ENCODE results near the gene MYO5A. TPM values are rescaled to one million over a fixed set of nuclear protein-coding genes. Genes with fewer than 3 reads are reported as not detected.

MYO5A gene
- total RNA-seq, 1 experiment from 2014 or later: 17.6 TPM

DNA sequence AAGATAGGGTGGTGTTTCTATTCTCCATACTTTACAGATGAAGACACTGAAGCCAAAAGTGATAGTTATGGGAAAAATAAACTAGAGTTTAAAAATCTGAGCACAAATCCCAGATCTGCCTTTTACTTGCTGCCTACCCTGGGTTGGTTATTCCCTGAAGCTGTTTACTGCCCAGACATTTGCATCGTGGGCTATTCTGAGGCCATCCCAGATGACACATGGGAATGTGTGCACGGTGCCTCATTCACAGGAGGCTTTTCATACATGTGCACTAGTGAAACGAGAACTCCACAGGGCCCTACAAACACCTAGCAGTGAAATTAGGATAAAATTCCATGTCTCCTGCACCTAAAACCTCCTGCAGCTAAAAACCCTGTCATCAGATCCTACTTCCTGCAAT is 250.5 kb downstream of the MYO5A start:
- no peaks in the 10 kb centered on the region for H3K9me3 ChIP-seq (ENCODE audit: control insufficient read depth in 1 of 2, insufficient read depth in 1 of 2, low read depth in 1 of 2, low read length in 2 of 2)
- peaks cover 35 to 43% of the 10 kb centered on the region in 2 experiments; a peak in 3 of 4 replicates for H3K36me3 ChIP-seq (ENCODE audit: control insufficient read depth in 1 of 2, insufficient read depth in 2 of 2, low read length in 2 of 2)
- H3K9ac ChIP-seq (ENCODE audit: low read length): no peak overlapping the region
- no peaks in the 10 kb centered on the region for H3K4me1 ChIP-seq (ENCODE audit: control insufficient read depth in 1 of 2, insufficient read depth in 2 of 2, low read length in 2 of 2)
- DNase-seq (ENCODE audit: low read depth, low spot score) (no peak), ATAC-seq (no peak)
- no TSS peak for BruUV-seq (replicated peaks)
- TF ChIP-seq, protein P1, sequence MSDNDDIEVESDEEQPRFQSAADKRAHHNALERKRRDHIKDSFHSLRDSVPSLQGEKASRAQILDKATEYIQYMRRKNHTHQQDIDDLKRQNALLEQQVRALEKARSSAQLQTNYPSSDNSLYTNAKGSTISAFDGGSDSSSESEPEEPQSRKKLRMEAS (IDR thresholded peaks at IDR 0.05): no peak
- TF ChIP-seq ELF1 (IDR thresholded peaks at IDR 0.05; ENCODE audit: borderline replicate concordance, low read depth): no peak
- TF ChIP-seq, protein P2, sequence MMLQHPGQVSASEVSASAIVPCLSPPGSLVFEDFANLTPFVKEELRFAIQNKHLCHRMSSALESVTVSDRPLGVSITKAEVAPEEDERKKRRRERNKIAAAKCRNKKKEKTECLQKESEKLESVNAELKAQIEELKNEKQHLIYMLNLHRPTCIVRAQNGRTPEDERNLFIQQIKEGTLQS (IDR thresholded peaks at IDR 0.05): no peak
- H3K27ac ChIP-seq (ENCODE audit: low read depth, low read length): no peak overlapping the region
- ChIA-PET POLR2A (no interaction called here), CTCF (no interaction called here), RAD21 (ENCODE audit: low non-redundant PET in 1 of 2, low total read pairs in 2 of 2, uncharacterized antibody in 2 of 2, unreplicated experiment in 2 of 2) (no interaction called here)
- H3K4me3 ChIP-seq (replicated peaks in 1 of 2; ENCODE audit: low read depth in 1 of 2, low read length in 2 of 2): no peak overlapping the region
- intact Hi-C loops (cut with micrococcal nuclease): no loop called here
- no peaks in the 10 kb centered on the region for H4K20me1 ChIP-seq (ENCODE audit: insufficient read depth)
- H3K9me2 ChIP-seq (ENCODE audit: insufficient read depth): no peaks in the 10 kb centered on the region
- peaks cover under 1% of the 10 kb centered on the region; the same call in 1 of the 2 replicates for H3K79me2 ChIP-seq (ENCODE audit: insufficient read depth, low read length)
- H3K27me3 ChIP-seq (ENCODE audit: insufficient read depth, low read length): no peaks in the 10 kb centered on the region
- no peak overlapping the region for H3K4me2 ChIP-seq (ENCODE audit: low read length)
- no peak overlapping the region for H2AFZ ChIP-seq (ENCODE audit: low read depth, low read length, poor library complexity, severe bottlenecking)

DNA sequence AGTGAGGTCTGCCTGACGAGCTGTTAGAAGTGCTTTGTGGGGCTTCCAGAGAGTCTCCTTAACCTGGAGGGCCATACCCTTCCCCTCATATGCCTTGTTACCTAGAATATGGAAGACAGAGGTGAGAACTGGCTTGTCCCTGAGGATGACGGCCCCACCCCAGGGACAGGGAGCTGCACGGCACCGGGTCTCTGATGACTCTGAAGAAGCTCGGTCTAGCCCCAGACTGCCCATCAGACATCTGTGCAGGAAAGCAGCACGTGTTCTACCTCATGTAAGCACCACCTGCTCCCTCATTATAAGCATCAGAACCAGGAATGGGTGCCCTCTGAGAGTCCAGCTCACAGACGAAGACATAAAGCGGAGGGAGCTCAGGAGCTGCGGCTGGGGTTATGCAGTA is 251.1 kb downstream of the MYO5A start:
- TF ChIP-seq EZH2 (IDR thresholded peaks at IDR 0.05) (no peak), SP1 (IDR thresholded peaks at IDR 0.05; ENCODE audit: low read depth) (no peak), ELF1 (IDR thresholded peaks at IDR 0.05; ENCODE audit: borderline replicate concordance, low read depth) (no peak)
- intact Hi-C loops (cut with micrococcal nuclease): no loop called here
- Histone ChIP-seq H3K4me3 (replicated peaks in 1 of 2; ENCODE audit: low read depth in 1 of 2, low read length in 2 of 2) (no peak overlapping the region), H4K20me1 (ENCODE audit: insufficient read depth) (no peaks in the 10 kb centered on the region), H3K27me3 (ENCODE audit: insufficient read depth, low read length) (no peaks in the 10 kb centered on the region), H3K4me1 (ENCODE audit: control insufficient read depth in 1 of 2, insufficient read depth in 2 of 2, low read length in 2 of 2) (no peaks in the 10 kb centered on the region), H2AFZ (ENCODE audit: low read depth, low read length, poor library complexity, severe bottlenecking) (no peak overlapping the region), H3K36me3 (ENCODE audit: control insufficient read depth in 1 of 2, insufficient read depth in 2 of 2, low read length in 2 of 2) (peaks cover 39 to 48% of the 10 kb centered on the region in 2 experiments; a peak in 3 of 4 replicates), H3K79me2 (ENCODE audit: insufficient read depth, low read length) (no peaks in the 10 kb centered on the region; the same call in 1 of the 2 replicates), H3K9me2 (ENCODE audit: insufficient read depth) (no peaks in the 10 kb centered on the region), H3K27ac (ENCODE audit: low read depth, low read length) (no peak overlapping the region), H3K9ac (ENCODE audit: low read length) (no peak overlapping the region), H3K4me2 (ENCODE audit: low read length) (no peak overlapping the region), H3K9me3 (ENCODE audit: control insufficient read depth in 1 of 2, insufficient read depth in 1 of 2, low read depth in 1 of 2, low read length in 2 of 2) (no peaks in the 10 kb centered on the region)
- ATAC-seq: no peak
- no peak for DNase-seq (ENCODE audit: low read depth, low spot score)
- BruUV-seq (replicated peaks): no TSS peak
- POLR2A ChIA-PET: no interaction called here
- CTCF ChIA-PET: no interaction called here
- RAD21 ChIA-PET (ENCODE audit: low non-redundant PET in 1 of 2, low total read pairs in 2 of 2, uncharacterized antibody in 2 of 2, unreplicated experiment in 2 of 2): no interaction called here

All from HCT116 (cell line).